Measurements from ENCODE around the gene TEKT3.

Gene TEKT3

GRCh38 chr17:15289285-15290183 lies 51.9 kb downstream of the TEKT3 start:
- no peak for DNase-seq

- DNase-seq: no peak
Measured at GRCh38 chr17:15288859-15289258, 52.5 kb downstream of the TEKT3 start.

GRCh38 chr17:15287538-15288267 lies 53.7 kb downstream of the TEKT3 start:
- no peak for DNase-seq

- no peak for DNase-seq
Measured at GRCh38 chr17:15285466-15285865, 55.9 kb downstream of the TEKT3 start.

GRCh38 chr17:15284537-15284936 lies 56.9 kb downstream of the TEKT3 start:
- DNase-seq: no peak

- DNase-seq: no peak
Measured at GRCh38 chr17:15284107-15284506, 57.3 kb downstream of the TEKT3 start.

- no peak for DNase-seq
Measured at GRCh38 chr17:15281909-15282308, 59.5 kb downstream of the TEKT3 start.

GRCh38 chr17:15278924-15279477 lies 62.4 kb downstream of the TEKT3 start:
- peak; percentile 35 for DNase-seq

GRCh38 chr17:15278380-15278779 lies 63.0 kb downstream of the TEKT3 start:
- DNase-seq: no peak

GRCh38 chr17:15274017-15274416 lies 67.4 kb downstream of the TEKT3 start:
- no peak for DNase-seq

GRCh38 chr17:15273141-15273793 lies 68.1 kb downstream of the TEKT3 start:
- no peak for DNase-seq

GRCh38 chr17:15271741-15272140 lies 69.7 kb downstream of the TEKT3 start:
- no peak for DNase-seq

- DNase-seq: no peak
Measured at GRCh38 chr17:15270628-15271381, 70.6 kb downstream of the TEKT3 start.

- DNase-seq: no peak
Measured at GRCh38 chr17:15269780-15270089, 71.7 kb downstream of the TEKT3 start.

GRCh38 chr17:15269087-15269779 lies 72.2 kb downstream of the TEKT3 start:
- no peak for DNase-seq

- DNase-seq: no peak
Measured at GRCh38 chr17:15268461-15268860, 72.9 kb downstream of the TEKT3 start.

- no peak for DNase-seq
Measured at GRCh38 chr17:15267996-15268395, 73.4 kb downstream of the TEKT3 start.

GRCh38 chr17:15266325-15267125 lies 74.9 kb downstream of the TEKT3 start:
- no peak for DNase-seq

GRCh38 chr17:15265131-15265530 lies 76.3 kb downstream of the TEKT3 start, which contains the start of gene PMP22:
TSS of gene PMP22 (minus strand) at chr17:15265326. CDS start at chr17:15260727, 4,599 bp downstream.
- no peak for DNase-seq

GRCh38 chr17:15264542-15264941 lies 76.9 kb downstream of the TEKT3 start:
- DNase-seq: no peak

GRCh38 chr17:15263680-15264079 lies 77.7 kb downstream of the TEKT3 start:
- DNase-seq: no peak

Measured in amniotic stem cell (primary cell).